Measurements from ENCODE around the gene UPK1A. TPM values are rescaled to one million over a fixed set of nuclear protein-coding genes. Genes with fewer than 3 reads are reported as not detected.
A peak's percentile ranks its signal among the peaks of the same experiment; 100 is the strongest.

The UPK1A gene
- total RNA-seq, 1 experiment from 2014 or later, result 0.69 TPM

- POLR2A ChIA-PET, result no interaction called here
- no peak for DNase-seq (ENCODE audit: low read depth, low spot score)
Observed at GRCh38 chr19:35715981-35716800, 49.9 kb downstream of the UPK1A start.

More at GRCh38 chr19:35715981-35716800, 49.9 kb downstream of the UPK1A start:
- ATAC-seq, result peak; percentile 37
- H3K4me1 ChIP-seq (ENCODE audit: control insufficient read depth in 1 of 2, insufficient read depth in 2 of 2, low read length in 2 of 2), result peaks cover 16 to 35% of the 10 kb centered on the region in 2 experiments
- no peaks in the 10 kb centered on the region for H3K9me2 ChIP-seq (ENCODE audit: insufficient read depth)
- H3K79me2 ChIP-seq (ENCODE audit: insufficient read depth, low read length), result peaks cover 33% of the 10 kb centered on the region
- peak overlapping the region; percentile 91 for H3K9ac ChIP-seq (ENCODE audit: low read length)
- ChIA-PET CTCF (no interaction called here), RAD21 (ENCODE audit: low non-redundant PET in 1 of 2, low total read pairs in 2 of 2, uncharacterized antibody in 2 of 2, unreplicated experiment in 2 of 2) (no interaction called here)
- H4K20me1 ChIP-seq (ENCODE audit: insufficient read depth), result no peaks in the 10 kb centered on the region
- no peaks in the 10 kb centered on the region for H3K9me3 ChIP-seq (ENCODE audit: control insufficient read depth in 1 of 2, insufficient read depth in 1 of 2, low read depth in 1 of 2, low read length in 2 of 2)
- peak overlapping the region; percentile 89 to 94 for H3K4me3 ChIP-seq (replicated peaks in 1 of 2; ENCODE audit: low read depth in 1 of 2, low read length in 2 of 2)
- 0 out of 2 replicates have a peak, but pooled peaks have one; percentile 8 for TF ChIP-seq POLR2AphosphoS5 (IDR thresholded peaks at IDR 0.05; ENCODE audit: low read depth, low read length)
- TF ChIP-seq POLR2A (IDR thresholded peaks at IDR 0.05; ENCODE audit: borderline replicate concordance, extremely low read depth, insufficient read depth, insufficient read length), result peak; percentile 76
- TF ChIP-seq TCF7L2 (IDR thresholded peaks at IDR 0.05; ENCODE audit: borderline replicate concordance, extremely low read depth, insufficient read depth, insufficient read length), result no peak
- TF ChIP-seq MAX (IDR thresholded peaks at IDR 0.05), result peak; percentile 90
- TF ChIP-seq SIN3A (IDR thresholded peaks at IDR 0.05; ENCODE audit: low read depth), result no peak
- no peak for TF ChIP-seq ATF3 (IDR thresholded peaks at IDR 0.05)
- TF ChIP-seq EZH2 (IDR thresholded peaks at IDR 0.05), result no peak
- TF ChIP-seq ZNF274 (IDR thresholded peaks at IDR 0.05; ENCODE audit: low read depth, low read length), result no peak
- no peak for TF ChIP-seq CEBPB (IDR thresholded peaks at IDR 0.05; ENCODE audit: low read depth)
- TF ChIP-seq REST (IDR thresholded peaks at IDR 0.05; ENCODE audit: low read depth), result no peak
- no peak for TF ChIP-seq ZBTB33 (IDR thresholded peaks at IDR 0.05; ENCODE audit: extremely low read depth, insufficient replicate concordance, low read length)
- TF ChIP-seq ELF1 (IDR thresholded peaks at IDR 0.05; ENCODE audit: borderline replicate concordance, low read depth), result no peak
- TF ChIP-seq YY1 (IDR thresholded peaks at IDR 0.05; ENCODE audit: extremely low read depth, insufficient replicate concordance, low read depth, low read length), result peak; percentile 54
- no peak for TF ChIP-seq FOSL1 (IDR thresholded peaks at IDR 0.05; ENCODE audit: low read depth)
- TF ChIP-seq SRF (IDR thresholded peaks at IDR 0.05; ENCODE audit: low read depth), result no peak
- intact Hi-C loops (cut with micrococcal nuclease), result loop anchor here (1.0 to 10.0 kb wide), 3 partner anchors 22 to 361 kb away; partner anchors contain the start of gene FFAR3
- H3K27me3 ChIP-seq (ENCODE audit: insufficient read depth, low read length), result no peaks in the 10 kb centered on the region
- peaks cover 5 to 11% of the 10 kb centered on the region in 2 experiments; a peak in 3 of 4 replicates for H3K36me3 ChIP-seq (ENCODE audit: control insufficient read depth in 1 of 2, insufficient read depth in 2 of 2, low read length in 2 of 2)
- BruUV-seq (replicated peaks), result no TSS peak
- H3K27ac ChIP-seq (ENCODE audit: low read depth, low read length), result peak overlapping the region; percentile 85
- H2AFZ ChIP-seq (ENCODE audit: low read depth, low read length, poor library complexity, severe bottlenecking), result no peak overlapping the region
- peak overlapping the region; percentile 81 for H3K4me2 ChIP-seq (ENCODE audit: low read length)

All from HCT116 (cell line).